Vagina (tissue), 2 donors: ENCODE data around the gene DMRTB1. TPM values are rescaled to one million over a fixed set of nuclear protein-coding genes. Genes with fewer than 3 reads are reported as not detected.

Experiments
- DNase-seq, 2 donors: peaks; one replicate each; pipeline ENCODE4 v3.0.0-alpha.2; 2017; ENCODE audit errors: extremely low spot score in 2 of 2
- H3K27ac ChIP-seq: fragments of 200-600 bp; sonication (generic); one replicate; pipeline ENCODE4 v1.5.1; 2019
- H3K27me3 ChIP-seq: fragments of 200-600 bp; sonication (generic); one replicate; pipeline ENCODE4 v1.5.1; 2019
- H3K36me3 ChIP-seq, 2 donors: fragments of 200-600 bp; sonication (generic); one replicate each; pipeline ENCODE4 v1.5.1; 2017 to 2019
- H3K4me1 ChIP-seq: fragments of 200-600 bp; sonication (generic); one replicate; pipeline ENCODE4 v1.5.1; 2019
- H3K4me3 ChIP-seq, 2 donors: fragments of 200-600 bp; sonication (generic); 1 replicate in 1 of 2; 2 replicates in 1 of 2; pipeline ENCODE4 v1.5.1; 2016 to 2019
- H3K9me3 ChIP-seq: fragments of 200-600 bp; sonication (generic); one replicate; pipeline ENCODE4 v1.5.1; 2019
- POLR2A ChIP-seq, 2 donors: fragments of 450-650 bp; IDR thresholded peaks; one replicate each; pipeline ENCODE4 v1.6.1; 2017; ENCODE audit warnings: antibody characterized with exemption in 2 of 2, mild to moderate bottlenecking in 2 of 2, moderate library complexity in 2 of 2
- POLR2AphosphoS5 ChIP-seq, 2 donors: sonication (generic); formaldehyde crosslinking; IDR thresholded peaks; one replicate each; pipeline ENCODE4 v1.9.0; 2017; ENCODE audit warnings: antibody characterized with exemption in 2 of 2, mild to moderate bottlenecking in 2 of 2, low read depth in 1 of 2; ENCODE audit not compliant: insufficient read depth in 1 of 2
- intact Hi-C: fragments of 100-400 bp; cut with DNase I; formaldehyde crosslinking; loops from one replicate; pipeline ENCODE4 v1.15.1; 2023
- total RNA-seq: library from RNA; depleted of rRNA; stranded (reverse); fragments of >200 nt; gene quantifications from one replicate; pipeline ENCODE4 v1.2.3, GENCODE V29; 2016
- TF ChIP-seq, protein P1 (sequence below), 3 experiments: fragments of 450-650 bp in 2 of 3; fragments of 200-600 bp in 1 of 3; sonication (generic) in 1 of 3; IDR thresholded peaks; one replicate each; pipeline ENCODE4 v1.5.1; 2017 to 2019; ENCODE audit warnings: antibody characterized with exemption in 3 of 3, mild to moderate bottlenecking in 2 of 3, moderate library complexity in 2 of 3

DMRTB1 gene
- total RNA-seq, 1 donor from 2014 or later = not detected

DNA sequence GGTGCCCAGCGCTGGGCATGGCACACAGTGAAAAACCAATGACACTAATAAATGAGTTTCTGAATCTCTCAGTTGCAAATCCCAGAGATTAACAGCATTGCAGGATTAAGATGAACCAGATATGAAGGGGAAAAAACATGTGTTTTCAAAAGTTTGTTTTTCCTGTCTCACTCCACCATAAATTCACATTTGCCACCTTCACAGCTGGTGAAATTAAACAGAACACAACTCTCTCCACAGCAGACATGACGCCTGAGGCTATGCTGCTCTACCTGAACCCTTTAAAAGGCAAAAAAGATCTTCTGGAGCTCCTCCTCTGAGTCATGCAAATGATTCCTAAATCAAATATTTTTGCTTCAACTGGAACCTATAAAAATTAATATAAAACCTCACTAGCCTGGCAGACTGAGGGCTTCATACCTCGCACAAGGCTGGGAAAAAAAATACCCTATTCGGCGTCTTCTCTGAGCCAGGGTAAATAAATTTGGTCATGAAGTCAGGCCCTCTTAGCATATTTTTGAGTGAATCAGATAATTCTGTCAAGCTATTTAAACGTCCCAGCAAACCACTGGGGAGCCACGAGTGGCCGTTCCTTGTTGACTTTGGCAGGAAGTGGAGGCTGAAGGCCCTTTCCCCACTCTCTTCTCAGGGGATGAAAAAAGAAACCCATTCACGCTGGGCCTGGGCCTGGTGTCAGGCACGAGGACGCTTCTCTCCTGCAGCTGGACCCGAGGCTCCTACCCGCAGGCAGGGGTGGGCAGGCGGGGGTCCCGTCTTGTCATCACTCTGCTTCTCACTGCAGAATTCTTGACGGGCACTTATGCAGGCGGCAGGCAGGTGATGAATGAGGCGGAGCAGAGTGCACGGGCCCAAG lies 53.0 kb downstream of the DMRTB1 start:
- no peak for DNase-seq
- Histone ChIP-seq H3K4me3 (no peak overlapping the region), H3K36me3 (no peaks in the 10 kb centered on the region), H3K4me1 (peaks cover 38% of the 10 kb centered on the region), H3K27me3 (no peaks in the 10 kb centered on the region), H3K27ac (peak overlapping the region; percentile 80), H3K9me3 (no peaks in the 10 kb centered on the region)
- TF ChIP-seq POLR2AphosphoS5 (IDR thresholded peaks at IDR 0.05; ENCODE audit: insufficient read depth in 1 of 2, low read depth in 1 of 2) (peak; percentile 48 to 58), POLR2A (IDR thresholded peaks at IDR 0.05) (no peak)
- TF ChIP-seq, protein P1, sequence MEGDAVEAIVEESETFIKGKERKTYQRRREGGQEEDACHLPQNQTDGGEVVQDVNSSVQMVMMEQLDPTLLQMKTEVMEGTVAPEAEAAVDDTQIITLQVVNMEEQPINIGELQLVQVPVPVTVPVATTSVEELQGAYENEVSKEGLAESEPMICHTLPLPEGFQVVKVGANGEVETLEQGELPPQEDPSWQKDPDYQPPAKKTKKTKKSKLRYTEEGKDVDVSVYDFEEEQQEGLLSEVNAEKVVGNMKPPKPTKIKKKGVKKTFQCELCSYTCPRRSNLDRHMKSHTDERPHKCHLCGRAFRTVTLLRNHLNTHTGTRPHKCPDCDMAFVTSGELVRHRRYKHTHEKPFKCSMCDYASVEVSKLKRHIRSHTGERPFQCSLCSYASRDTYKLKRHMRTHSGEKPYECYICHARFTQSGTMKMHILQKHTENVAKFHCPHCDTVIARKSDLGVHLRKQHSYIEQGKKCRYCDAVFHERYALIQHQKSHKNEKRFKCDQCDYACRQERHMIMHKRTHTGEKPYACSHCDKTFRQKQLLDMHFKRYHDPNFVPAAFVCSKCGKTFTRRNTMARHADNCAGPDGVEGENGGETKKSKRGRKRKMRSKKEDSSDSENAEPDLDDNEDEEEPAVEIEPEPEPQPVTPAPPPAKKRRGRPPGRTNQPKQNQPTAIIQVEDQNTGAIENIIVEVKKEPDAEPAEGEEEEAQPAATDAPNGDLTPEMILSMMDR (IDR thresholded peaks at IDR 0.05) = no peak
- intact Hi-C loops = no loop called here

DNA sequence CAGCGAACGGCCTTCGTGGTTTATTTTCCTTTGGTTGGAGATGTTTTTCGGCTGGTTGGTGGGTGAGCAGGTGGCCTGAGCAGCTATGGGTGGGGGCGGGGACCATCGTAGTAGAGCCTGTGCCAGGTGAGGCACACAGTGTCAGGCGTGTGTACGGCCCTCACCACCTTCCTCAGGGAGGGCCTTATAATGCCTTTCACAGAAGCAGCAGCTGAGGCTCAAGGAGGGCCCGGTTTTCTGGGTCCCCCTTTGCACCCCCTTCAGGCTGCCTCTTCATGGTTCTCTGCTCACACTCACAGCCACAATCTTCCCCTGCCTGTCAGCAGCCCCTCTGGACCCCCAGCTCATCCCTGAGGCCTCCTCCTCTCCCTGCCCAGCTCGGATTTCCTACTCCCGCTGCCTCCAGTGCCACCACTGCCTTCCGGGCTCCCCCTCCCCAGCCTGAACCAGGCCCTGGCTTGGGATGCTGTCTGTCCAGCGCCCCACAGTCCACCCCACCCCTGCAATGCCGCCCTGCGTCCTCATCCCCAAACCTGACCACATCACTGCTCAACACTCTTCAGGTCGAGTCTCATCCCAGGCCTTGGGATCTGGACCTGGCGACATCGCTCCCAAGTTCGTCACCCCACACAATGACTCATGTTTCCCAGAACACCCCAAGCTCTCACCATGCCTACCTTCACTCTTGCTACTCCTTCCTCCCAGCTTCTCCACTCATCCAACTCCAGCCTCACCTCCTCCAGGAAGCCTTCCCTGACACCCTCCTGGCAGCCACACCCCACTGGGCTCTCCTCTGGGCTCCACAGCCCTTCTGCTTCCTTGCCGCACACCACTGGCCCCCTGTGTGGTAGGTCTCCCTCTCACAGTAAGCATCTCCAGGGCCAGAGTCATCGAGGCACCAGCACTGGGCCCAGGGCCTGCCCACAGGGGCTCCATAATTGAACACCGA lies 53.9 kb downstream of the DMRTB1 start:
- intact Hi-C loops = no loop called here
- H3K36me3 ChIP-seq = no peaks in the 10 kb centered on the region
- TF ChIP-seq, protein P1 (IDR thresholded peaks at IDR 0.05) = no peak
- TF ChIP-seq POLR2A (IDR thresholded peaks at IDR 0.05) (no peak), POLR2AphosphoS5 (IDR thresholded peaks at IDR 0.05; ENCODE audit: insufficient read depth in 1 of 2, low read depth in 1 of 2) (no peak)
- no peak for DNase-seq
- H3K27ac ChIP-seq = peak overlapping the region; percentile 80
- peaks cover 38% of the 10 kb centered on the region for H3K4me1 ChIP-seq
- no peaks in the 10 kb centered on the region for H3K9me3 ChIP-seq
- no peaks in the 10 kb centered on the region for H3K27me3 ChIP-seq
- no peak overlapping the region for H3K4me3 ChIP-seq

DNA sequence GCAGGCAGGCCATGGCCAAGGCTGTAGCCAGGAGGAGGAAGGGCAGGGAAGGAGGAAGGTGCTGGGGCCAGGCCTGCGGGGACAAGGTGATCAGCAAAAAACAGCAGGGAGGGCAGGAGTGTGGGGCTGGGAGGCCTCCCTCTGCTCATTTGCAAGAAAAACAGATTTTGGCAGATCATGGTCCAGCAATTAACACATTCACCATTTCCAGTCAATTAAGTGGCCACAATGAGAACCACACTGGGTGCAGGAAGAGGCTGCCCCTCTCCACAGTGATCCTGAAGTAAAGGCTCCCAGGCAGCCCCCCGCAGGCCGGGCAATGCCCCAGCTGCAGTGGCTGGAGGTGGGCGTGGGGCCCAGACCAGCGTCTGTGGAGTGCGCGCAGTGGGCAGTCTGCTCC lies 54.6 kb downstream of the DMRTB1 start:
- H3K4me1 ChIP-seq = peaks cover 33% of the 10 kb centered on the region
- H3K4me3 ChIP-seq = no peak overlapping the region
- intact Hi-C loops = no loop called here
- H3K27me3 ChIP-seq = no peaks in the 10 kb centered on the region
- DNase-seq = no peak
- H3K36me3 ChIP-seq = no peaks in the 10 kb centered on the region
- TF ChIP-seq, protein P1 (IDR thresholded peaks at IDR 0.05) = no peak
- TF ChIP-seq POLR2AphosphoS5 (IDR thresholded peaks at IDR 0.05; ENCODE audit: insufficient read depth in 1 of 2, low read depth in 1 of 2) = no peak
- no peak for TF ChIP-seq POLR2A (IDR thresholded peaks at IDR 0.05)
- H3K9me3 ChIP-seq = no peaks in the 10 kb centered on the region
- peak overlapping the region; percentile 80 for H3K27ac ChIP-seq

DNA sequence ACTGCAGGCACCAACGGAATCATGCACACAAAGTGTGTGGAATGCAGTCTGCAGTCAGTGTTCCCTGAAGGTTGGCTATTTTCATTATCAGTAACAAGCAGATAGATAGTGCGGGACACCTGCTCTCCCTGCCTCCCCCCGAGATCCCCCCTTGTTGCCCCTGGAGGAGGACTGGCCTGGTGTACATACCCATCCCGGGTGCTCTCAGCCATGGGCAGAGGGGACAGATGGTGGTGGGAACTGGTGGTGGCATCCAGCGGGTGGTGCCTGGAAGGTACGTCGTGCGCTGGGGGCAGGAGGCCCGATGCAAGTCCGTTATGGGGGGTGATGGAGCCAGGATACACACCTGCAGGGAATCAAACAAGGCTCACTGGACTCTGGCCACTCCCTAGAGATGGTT lies 55.2 kb downstream of the DMRTB1 start:
- no peaks in the 10 kb centered on the region for H3K27me3 ChIP-seq
- no peak overlapping the region for H3K4me3 ChIP-seq
- no peak for TF ChIP-seq POLR2A (IDR thresholded peaks at IDR 0.05)
- TF ChIP-seq, protein P1 (IDR thresholded peaks at IDR 0.05) = no peak
- no peak for TF ChIP-seq POLR2AphosphoS5 (IDR thresholded peaks at IDR 0.05; ENCODE audit: insufficient read depth in 1 of 2, low read depth in 1 of 2)
- H3K36me3 ChIP-seq = no peaks in the 10 kb centered on the region
- H3K9me3 ChIP-seq = no peaks in the 10 kb centered on the region
- no peak overlapping the region for H3K27ac ChIP-seq
- intact Hi-C loops = no loop called here
- H3K4me1 ChIP-seq = peaks cover 33% of the 10 kb centered on the region
- no peak for DNase-seq
